Measurements from ENCODE around the gene EVI5L.

The EVI5L gene

DNA sequence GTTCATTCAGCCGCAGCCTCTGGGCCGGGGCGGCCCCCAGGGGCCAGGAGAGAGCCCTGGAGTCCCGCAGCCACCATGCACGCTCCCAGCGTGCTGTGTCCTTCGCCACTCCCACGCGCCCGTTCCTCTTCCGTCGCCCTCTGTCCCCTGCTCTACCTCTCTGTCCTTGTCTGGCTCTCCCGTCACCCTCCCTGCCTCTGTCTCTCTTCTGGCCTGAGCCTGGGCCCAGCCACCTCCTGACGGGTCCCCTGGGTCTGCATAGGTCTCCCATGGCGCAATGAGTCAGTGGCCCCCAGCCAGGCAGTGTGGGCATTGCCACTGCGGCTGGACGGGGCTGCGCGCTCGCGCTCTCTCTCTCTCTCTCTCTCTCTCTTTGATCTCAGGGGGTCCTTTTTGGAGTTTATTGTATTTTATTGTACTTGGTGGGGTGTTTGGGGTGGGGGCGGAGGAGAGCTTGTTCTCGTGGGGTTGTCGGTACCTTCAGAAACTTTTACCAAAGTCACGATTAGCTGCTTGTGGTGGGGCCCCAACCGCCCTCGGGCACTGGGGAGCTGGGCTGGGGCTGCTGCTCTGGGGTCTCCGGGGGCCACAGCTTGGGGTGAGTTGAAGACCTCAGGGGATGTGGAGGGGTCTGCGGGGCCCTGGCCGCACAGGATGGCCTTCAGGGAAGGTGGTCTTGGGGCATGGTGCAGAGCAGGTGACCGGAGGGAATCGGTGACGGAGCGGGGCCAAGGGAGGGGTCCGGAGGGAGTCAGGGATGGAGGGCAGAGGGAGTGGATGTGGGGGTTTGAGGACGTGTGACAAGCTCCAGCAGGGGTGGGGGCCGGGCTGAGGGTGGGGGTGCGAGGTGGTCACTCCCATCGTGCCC lies 82.9 kb downstream of the EVI5L start:
- TF ChIP-seq GATA1 (IDR thresholded peaks at IDR 0.05; ENCODE audit: low read depth, low read length) (no peak), POLR2A (IDR thresholded peaks at IDR 0.05; ENCODE audit: low read length) (no peak)
- DNase-seq: no peak

DNA sequence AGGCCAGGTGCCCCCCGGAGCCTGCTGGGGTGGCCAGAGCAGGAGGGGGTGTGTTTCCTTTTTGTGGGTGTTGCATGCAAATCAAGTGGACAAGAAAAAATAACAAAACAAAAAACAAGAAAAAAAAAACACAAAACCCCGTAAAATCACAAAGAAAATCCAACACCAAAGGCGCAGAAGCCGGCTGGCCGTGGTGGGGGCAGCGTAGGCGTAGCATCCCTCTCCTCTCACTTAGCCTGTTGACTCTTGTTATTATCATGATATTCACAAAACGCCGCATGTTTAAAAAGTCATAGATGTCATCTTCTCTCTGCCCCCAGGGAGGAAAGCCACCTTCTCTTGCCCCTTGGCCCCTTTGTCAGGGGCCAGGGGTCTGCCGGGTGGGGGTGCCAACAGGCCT lies 83.6 kb downstream of the EVI5L start:
- TF ChIP-seq POLR2A (IDR thresholded peaks at IDR 0.05; ENCODE audit: low read length) (no peak), GATA1 (IDR thresholded peaks at IDR 0.05; ENCODE audit: low read depth, low read length) (no peak)

DNA sequence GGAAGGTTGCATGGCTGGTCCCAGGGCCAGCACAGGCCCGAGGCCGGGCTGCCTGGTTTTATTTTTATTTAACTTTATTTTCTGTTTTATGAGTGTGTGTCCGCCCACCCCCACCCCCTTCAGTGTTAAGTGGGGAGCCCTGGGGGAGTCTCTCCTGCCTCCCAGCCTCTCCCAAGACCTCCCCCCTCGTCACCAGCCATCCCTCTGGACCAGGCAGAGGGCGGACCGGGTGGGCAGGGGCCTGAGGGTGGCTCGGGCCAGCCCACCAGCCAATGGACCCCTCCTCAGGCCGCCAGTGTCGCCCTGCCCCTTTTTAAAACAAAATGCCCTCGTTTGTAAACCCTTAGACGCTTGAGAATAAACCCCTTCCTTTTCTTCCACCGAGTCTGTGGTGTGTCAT lies 84.1 kb downstream of the EVI5L start:
- TF ChIP-seq POLR2A (IDR thresholded peaks at IDR 0.05; ENCODE audit: low read length): no peak
- TF ChIP-seq GATA1 (IDR thresholded peaks at IDR 0.05; ENCODE audit: low read depth, low read length): no peak
- DNase-seq: no peak

More for the DNA sequence above, 83.6 kb downstream of the EVI5L start:
- no peak for DNase-seq

Data from erythroblast (primary cell).